GM19043 (cell line): ENCODE measurements around the gene SPOCK1.

Source experiments
- ATAC-seq: cut with Tn5 transposase; IDR thresholded peaks from one replicate; pipeline ENCODE4 v1.9.1; 2021; ENCODE audit warnings: low read depth; ENCODE audit not compliant: unreplicated experiment

Gene SPOCK1

DNA sequence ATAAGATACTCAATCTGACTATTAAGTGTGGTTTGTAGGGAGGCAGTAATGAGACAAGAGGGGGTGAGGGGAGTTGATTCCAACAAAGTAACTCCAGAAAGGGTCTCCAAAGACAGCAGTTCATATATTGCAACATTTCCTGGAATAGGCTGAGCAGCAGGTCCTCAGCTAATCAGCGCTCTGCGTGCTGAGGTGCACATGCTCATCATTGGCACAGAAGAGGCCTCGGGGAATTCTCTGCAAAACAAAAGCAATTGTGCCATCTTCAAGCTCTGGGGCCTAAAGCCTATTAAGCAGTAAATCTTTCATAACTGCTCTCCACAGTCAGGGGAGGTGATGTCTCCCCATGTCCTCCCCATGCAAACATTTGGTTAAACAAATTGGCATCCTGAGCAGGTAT lies 357.3 kb downstream of the SPOCK1 start:
- no peak for ATAC-seq

DNA sequence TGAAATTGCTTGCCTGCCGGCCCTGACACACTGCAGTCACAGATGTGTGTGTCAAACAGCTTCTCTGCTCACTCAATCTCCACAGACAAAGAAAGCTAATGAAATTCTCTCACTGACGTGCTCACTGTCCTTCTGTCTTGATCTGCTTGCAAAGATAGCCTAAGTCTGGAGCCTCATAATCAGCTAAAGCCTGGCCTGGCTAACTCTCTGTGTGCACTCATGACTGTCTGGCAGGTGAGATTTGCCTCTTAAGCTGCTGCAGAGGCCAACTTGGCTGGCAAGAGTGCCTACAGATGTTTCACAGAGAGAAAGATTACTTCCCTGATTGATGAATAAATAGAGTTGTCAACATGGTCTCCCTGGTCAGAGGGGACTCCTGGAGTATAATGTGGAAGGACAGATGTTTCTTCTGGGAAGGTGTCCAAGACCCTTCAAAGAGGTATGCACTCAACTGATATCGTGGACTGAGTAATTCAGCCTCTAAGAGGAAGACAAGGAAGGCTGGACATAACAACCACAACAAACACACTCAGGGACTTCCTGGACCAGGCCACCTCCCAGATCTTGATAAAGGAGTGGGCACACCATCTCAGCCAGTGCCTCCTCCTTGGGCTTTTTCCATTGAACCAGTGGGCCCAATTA lies 362.0 kb downstream of the SPOCK1 start:
- ATAC-seq: no peak

DNA sequence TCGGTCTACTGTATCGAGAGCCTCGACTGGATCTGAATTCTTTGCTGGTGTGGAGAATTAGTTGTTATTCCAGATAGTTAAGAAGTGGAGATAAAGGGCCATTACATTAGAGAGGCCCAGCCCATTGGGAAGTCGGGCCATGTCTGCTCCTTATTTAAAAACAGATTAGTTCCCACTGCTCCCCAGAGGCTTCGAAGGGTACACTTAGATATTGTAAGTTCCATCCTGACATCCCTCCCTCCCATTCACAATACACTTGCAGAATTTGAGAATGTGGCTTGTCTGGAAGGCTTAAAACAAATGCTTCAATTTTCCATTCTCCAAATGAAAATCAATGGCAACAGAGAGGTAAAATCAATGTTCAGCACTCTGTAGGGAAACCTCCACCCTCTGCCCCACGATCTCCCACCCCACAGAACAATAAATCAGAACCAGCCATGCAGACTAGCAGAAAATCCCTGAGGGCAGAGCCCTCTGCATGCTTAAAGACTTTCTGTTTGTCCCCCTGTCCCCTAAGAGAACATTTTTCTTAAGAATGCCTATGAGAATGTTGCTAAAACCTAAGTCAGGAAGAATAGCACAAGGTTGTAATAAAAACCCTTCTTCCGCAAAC lies 364.1 kb downstream of the SPOCK1 start:
- ATAC-seq: no peak

DNA sequence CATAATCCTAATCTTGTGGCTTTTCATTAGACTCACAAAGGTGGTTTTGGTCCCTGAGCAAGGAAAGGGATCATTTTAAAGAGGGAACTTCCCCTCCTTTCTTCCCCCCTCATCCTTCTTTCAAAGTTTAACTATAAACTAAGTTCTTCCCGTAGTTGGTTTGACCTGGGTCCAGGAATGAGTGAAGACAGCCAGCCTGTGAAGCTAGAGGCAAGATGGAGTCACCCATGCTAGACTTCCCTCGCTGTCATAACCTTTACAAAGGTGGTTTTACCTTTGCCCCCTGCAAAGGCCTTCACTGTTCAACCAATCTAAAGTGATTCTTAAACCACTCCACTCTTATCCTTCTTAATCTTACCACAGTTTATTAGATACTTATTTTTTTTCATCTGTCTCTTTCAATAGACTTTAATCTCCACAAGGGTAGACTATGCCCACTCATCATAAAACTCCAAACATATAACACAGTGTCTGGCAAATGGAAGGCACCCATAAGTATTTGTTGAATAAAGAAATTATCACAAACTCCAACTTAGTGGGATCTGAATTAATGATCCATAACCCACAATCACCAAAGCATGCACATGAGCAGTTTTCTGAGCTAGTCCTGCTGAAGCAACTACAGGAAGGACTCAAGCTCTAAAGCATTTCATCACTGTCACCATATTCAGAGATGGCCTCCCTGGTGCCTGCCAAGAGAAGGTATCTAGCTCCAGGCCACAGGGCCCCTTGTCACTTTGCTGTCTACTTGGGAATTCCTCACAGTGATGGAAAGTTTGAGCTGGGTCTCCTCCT lies 369.0 kb downstream of the SPOCK1 start:
- no peak for ATAC-seq

DNA sequence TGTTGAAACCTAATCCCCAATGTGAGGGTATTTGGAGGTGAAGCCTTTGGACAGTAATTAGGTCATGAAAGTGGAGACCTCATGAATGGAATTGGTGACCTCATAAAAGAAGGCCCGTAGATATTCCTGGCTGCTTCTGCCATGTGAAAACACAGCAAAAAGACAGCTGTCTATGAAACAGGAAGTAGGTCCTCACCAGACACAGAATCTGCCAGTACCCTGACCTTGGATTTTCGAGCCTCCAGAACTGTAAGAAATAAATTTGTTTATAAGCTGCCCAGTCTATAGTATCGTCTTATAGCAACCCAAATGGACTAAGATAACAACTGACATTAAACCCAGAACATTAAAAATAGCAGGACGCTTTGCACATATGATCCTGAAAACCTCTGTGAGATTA lies 371.1 kb downstream of the SPOCK1 start:
- ATAC-seq: no peak

DNA sequence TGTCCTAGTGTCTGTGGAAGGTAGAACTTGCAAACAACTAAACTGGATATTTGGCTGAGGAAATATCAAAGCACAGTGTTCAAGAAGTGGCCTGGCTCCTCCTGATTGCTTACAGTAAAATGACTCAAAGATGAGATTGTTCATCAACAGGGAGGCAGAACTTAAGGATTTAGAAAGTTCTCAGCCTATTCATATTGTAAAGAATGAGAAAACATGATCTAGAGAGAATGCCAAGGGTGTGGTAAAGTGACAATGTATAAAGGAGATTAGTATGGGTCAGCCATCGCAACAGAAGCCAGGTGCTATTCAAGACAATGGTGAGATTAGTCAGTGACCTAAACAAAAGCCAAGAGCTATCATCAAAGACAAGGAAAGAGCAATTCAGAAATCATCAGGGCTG lies 372.3 kb downstream of the SPOCK1 start:
- ATAC-seq: no peak

DNA sequence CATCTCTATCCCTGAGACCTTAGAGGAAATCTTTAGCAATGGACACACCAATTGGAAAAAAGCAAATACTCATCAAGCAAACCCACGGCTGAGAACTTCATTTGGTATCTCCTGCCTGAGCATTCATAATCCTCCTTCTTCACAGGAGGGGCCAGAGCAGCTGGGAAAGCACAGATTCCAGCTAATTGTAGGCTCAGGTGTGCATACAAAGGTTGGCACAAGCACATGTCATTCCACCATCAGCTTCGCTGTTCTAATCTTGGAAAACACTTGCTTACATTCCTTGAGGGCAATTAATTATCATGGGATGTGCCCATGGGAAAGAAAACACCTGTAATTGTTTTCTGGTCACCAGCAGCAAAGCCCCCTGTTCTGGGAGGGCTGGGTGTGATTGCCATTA lies 376.6 kb downstream of the SPOCK1 start:
- no peak for ATAC-seq

DNA sequence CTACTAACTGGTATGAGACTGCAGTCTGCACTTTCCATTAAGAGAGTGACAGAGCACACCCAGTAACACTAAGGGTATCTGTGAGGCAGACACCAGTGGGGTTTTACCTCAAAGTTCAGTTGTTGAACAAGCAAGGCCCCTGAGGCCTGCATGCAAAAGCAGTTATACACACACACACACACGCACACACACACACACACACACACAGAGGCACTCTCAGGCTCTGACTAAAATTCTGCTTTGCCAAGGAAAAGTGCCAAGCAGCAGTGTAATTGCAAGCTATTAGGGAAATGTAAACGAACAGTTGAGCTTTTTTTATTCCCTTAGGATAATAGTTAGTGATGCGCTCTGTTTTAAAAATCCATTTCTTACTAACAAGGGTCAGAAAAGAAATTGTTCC lies 377.1 kb downstream of the SPOCK1 start:
- no peak for ATAC-seq

DNA sequence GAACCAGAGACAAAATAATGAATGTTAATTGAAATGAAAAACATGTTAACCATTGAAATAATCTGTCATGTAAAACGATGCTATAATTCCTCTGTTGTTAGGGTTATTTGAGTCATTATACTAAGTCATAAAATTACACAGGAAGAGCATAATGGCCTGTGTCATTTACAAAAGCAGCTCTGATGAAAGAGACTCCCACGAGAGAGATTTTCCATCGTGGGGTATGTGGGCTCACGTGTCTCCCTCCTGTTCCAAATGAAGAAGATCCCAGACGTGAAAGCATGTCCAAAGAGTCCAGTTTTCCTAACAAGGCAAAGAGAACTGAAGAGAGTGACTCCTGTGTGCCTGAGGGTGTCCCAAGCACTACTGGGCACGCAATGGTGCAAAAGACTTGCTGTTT lies 379.8 kb downstream of the SPOCK1 start:
- no peak for ATAC-seq

DNA sequence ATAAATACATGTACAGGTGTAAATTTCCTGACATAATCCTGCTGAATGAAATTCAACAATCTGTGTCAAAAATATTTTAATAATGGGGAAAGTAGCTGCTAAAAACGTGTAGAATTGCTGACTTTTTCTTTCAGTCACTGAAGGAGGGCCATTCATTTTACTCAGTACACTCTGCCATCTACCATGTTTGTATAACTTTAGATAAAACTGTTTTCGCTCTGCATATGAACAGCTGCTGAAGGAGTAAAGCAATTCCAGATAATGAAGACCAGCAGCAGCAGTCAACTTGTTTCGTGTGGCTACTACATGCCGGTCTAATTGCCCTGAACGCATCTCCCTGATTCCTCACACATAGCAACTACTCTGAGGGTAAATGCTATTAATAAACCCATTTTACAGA lies 380.5 kb downstream of the SPOCK1 start:
- ATAC-seq: no peak

DNA sequence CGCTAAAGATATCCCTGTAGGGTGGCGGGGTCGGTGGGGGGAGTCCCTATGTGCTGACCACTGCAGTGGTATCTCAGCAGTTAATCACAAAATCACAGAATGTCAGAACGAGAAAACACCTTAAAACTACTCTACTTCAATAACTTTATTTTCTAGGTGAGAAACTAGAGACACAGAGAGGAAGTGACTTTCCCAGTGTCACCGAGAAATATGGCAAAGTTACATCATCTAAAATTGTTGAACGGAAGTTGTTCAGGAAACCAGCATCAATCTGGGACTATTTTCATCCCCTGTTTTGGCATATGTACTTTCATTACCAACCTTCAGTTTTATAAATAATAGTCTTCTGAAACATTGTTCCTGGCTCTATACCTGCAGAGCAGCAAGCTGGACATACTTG lies 384.0 kb downstream of the SPOCK1 start:
- ATAC-seq: no peak

DNA sequence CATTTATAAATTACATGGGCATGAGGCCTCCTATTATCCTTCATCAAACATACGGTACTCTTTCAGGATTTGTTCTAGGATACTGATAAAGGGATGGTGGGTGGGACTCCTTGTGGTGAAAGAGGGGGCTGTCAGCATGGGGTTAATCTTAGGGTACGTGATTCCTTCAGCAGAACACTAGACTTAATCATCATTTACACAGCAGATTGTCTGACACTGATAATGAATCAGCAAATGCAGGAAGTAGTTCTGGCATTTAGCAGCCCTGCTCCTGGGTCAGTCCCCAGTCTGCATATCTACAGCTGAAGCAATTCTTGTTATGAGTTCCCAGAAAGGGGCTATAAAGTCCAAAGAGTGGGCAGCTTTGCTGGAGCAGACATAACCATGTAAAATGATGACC lies 384.6 kb downstream of the SPOCK1 start:
- ATAC-seq: no peak

DNA sequence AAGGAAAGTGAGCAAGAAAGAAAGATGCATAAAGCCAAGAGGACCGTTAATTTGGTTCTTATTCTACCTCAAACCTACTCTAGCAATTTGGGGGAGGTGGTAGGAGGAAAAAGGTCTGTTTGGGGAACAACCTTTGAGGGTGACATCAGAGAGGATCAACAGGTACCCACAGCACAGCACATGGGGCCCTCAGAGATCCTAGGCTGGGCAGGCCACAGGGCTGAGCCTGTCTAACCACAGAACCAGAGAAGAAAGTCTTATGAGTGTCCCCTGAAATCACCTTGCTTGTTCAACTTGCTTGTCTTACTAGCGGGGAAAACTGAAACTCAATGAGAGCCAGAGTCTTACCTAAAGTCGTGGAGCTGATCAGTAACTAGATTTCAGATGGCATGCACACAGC lies 385.2 kb downstream of the SPOCK1 start:
- ATAC-seq: no peak

DNA sequence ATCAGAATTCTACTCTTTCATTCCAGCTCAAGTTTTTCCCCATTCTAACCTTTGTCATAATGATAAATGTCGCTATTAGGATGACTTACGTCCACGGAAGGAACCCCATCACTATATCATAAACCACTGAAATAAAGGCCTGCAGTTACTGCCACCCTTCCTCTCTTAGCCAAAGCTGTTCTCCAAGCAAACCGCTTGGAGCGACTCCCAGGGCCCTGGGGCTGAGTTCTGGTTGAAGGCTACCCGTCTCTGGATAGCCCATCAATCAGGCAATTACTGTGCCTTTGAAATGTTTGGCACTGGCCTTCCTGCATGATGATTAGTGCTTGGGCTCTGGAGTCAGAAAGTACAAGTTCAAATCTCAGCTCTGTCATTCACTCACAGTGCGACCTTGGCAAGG lies 386.0 kb downstream of the SPOCK1 start:
- ATAC-seq: no peak

DNA sequence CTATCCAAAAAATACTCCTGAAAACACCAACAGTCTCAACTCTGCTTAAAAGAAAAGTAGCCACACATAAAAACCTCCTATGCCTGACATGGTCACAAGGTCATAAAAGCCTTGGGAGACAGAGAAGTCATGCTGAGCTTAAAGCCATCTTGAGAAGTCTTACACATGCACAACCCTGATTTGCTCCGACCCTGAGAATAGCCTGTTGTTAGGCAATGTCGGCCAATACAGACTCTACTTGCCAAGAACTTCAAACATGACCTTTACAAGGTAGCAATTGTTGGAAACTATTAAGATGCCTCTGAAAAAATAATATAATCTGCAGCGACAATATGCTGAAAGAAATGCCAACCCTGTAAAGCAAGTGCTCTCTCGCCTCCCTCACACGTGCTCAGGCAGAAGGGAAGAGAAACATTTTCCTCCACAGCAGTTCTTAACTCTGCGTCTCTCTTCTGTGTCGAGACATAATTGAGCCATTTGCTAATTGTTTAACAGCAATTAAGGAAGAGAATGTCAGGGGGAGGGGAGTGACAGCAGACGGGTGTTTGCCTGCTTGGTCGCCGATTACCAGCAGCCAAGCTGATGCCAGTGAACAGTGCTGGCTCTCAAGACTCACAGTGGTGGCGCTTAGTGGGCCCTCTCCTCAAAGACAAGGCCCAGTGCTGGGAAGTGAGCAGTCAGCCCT lies 393.6 kb downstream of the SPOCK1 start:
- ATAC-seq: no peak

DNA sequence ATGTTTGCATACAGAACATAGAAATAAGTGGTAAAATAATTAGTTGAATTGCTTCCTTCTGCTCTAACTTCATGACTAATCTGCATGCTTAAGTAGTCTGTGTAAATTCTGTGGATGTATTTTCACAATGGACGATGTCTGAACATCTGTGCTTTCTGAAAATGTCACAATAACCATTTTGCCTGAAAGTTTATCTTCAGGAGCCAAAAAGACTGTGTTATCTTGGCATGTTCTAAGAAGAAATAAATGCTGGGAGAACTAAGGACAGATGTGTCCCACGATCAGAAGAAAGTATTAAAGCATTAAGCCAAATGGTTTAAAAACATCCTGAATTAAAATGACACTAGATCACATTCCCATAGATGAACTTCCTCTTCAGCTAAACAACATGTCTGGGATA lies 397.6 kb downstream of the SPOCK1 start:
- ATAC-seq: no peak

DNA sequence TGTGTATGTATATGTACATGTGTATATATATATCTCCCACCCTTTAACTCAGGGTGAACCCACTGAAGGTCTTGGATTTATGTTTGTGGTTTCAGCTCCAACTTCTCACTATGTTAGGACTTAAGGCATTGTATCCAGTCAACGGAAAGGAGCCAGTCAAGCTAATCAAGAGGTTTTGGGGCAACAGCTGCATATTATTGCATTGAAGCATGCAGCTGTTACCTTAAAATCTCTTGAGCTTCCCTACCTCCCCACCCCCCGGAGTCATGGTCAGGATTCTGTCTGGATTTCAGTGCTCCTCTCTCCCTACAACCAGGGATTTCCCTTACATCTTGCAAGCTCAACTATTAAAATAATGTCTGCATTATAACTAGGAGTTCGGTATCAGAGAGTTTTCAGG lies 399.5 kb downstream of the SPOCK1 start:
- ATAC-seq: no peak

DNA sequence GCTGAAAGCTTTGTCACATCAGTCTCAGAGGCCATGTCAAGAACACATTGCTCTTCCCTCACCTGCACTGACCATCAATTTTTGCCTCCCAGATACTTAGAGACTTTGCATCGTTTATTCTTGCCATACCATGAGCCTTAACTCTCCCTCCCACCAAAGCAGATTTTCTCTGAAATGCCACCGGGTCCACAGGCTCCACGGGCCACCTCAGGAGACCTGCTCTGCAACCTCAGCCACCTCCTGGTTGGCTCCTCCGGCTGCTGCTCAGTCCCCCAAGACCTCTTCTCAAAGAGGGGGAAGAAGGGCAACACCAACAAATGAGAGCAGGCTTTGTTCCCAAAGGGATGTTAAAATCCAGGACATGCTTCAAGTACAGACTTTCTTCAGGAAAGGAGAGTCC lies 400.5 kb downstream of the SPOCK1 start:
- ATAC-seq: no peak

DNA sequence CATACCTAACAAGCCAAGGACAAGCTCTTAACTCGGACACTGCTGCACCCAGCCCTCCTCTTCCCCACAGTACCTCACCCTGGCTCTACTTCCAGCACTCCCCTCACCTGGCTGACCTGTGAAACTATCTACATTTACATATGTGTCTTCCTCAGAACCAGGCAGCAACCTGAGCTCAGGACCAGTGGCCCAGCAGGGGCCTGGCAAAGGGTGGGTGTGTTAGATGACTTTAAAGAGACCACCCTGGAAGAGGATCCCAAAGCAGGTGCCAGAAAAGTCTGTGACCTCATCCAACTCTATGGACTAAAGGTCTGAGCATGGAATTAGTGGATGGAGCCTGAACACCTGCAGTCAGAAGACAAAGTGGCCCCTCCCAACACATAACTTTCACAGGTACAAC lies 400.9 kb downstream of the SPOCK1 start:
- no peak for ATAC-seq

DNA sequence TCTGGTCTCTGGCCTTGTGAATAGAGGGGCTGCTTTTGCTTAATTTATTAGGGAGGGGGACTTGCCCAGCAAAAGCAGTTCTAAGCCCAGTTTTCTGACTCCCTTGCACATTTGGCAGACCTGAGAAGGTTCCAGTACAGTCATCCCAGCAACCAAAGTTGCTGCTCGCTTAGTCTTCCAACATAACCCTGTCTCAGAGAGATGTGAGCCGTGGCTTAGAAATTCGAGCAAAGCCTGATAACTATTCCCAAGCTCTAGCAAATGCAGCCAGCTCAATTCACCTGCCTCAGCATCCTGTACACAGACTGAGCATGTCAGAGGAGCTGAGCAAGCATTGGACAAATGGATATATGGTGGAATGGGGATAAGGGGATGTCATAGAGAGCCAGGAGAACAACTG lies 401.9 kb downstream of the SPOCK1 start:
- no peak for ATAC-seq
